ENCODE results near the gene MFAP1. TPM values are rescaled to one million over a fixed set of nuclear protein-coding genes. Genes with fewer than 3 reads are reported as not detected.
"Not testable (repeated sequence)": the region's sequence is repeated elsewhere in the genome, so short reads cannot be mapped to it uniquely, and the experiment has no call there.

The MFAP1 gene
- total RNA-seq, 1 donor from 2014 or later = 29.2 TPM

GRCh38 chr15:43852607-43853006, 28.1 kb upstream of the MFAP1 start:
- DNase-seq = no peak
- H3K27me3 Mint-ChIP-seq (ENCODE audit: unreplicated experiment) = no peaks in the 10 kb centered on the region
- H3K9me3 Mint-ChIP-seq (ENCODE audit: unreplicated experiment) = no peaks in the 10 kb centered on the region
- no peak overlapping the region for H3K4me3 Mint-ChIP-seq (ENCODE audit: unreplicated experiment)
- no peaks in the 10 kb centered on the region for H3K4me1 Mint-ChIP-seq (ENCODE audit: low read depth, unreplicated experiment)
- H3K27ac Mint-ChIP-seq (ENCODE audit: unreplicated experiment) = no peak overlapping the region
- no peak for TF ChIP-seq CTCF (IDR thresholded peaks at IDR 0.05; ENCODE audit: partially characterized antibody, unreplicated experiment)
- no peaks in the 10 kb centered on the region for H3K36me3 Mint-ChIP-seq (ENCODE audit: unreplicated experiment)

- Mint-ChIP-seq H3K4me1 (ENCODE audit: low read depth, unreplicated experiment) (no peaks in the 10 kb centered on the region), H3K27ac (ENCODE audit: unreplicated experiment) (no peak overlapping the region), H3K36me3 (ENCODE audit: unreplicated experiment) (no peaks in the 10 kb centered on the region), H3K27me3 (ENCODE audit: unreplicated experiment) (no peaks in the 10 kb centered on the region), H3K4me3 (ENCODE audit: unreplicated experiment) (no peak overlapping the region), H3K9me3 (ENCODE audit: unreplicated experiment) (no peaks in the 10 kb centered on the region)
- no peak for TF ChIP-seq CTCF (IDR thresholded peaks at IDR 0.05; ENCODE audit: partially characterized antibody, unreplicated experiment)
- no peak for DNase-seq
These were observed 26.8 kb upstream of the MFAP1 start for GRCh38 chr15:43851251-43851650.

GRCh38 chr15:43845421-43845820, 20.9 kb upstream of the MFAP1 start:
- no peak for DNase-seq
- Mint-ChIP-seq H3K27ac (ENCODE audit: unreplicated experiment) (no peak overlapping the region), H3K27me3 (ENCODE audit: unreplicated experiment) (no peaks in the 10 kb centered on the region), H3K4me1 (ENCODE audit: low read depth, unreplicated experiment) (no peaks in the 10 kb centered on the region), H3K36me3 (ENCODE audit: unreplicated experiment) (no peaks in the 10 kb centered on the region), H3K9me3 (ENCODE audit: unreplicated experiment) (no peaks in the 10 kb centered on the region), H3K4me3 (ENCODE audit: unreplicated experiment) (no peak overlapping the region)
- no peak for TF ChIP-seq CTCF (IDR thresholded peaks at IDR 0.05; ENCODE audit: partially characterized antibody, unreplicated experiment)

- H3K9me3 Mint-ChIP-seq (ENCODE audit: unreplicated experiment); H3K4me1 Mint-ChIP-seq (ENCODE audit: low read depth, unreplicated experiment); H3K4me3 Mint-ChIP-seq (ENCODE audit: unreplicated experiment); H3K36me3 Mint-ChIP-seq (ENCODE audit: unreplicated experiment); H3K27me3 Mint-ChIP-seq (ENCODE audit: unreplicated experiment); DNase-seq; H3K27ac Mint-ChIP-seq (ENCODE audit: unreplicated experiment): not testable (repeated sequence)
These were observed 8.0 kb upstream of the MFAP1 start for GRCh38 chr15:43832485-43832884.

GRCh38 chr15:43831519-43832052, 7.1 kb upstream of the MFAP1 start:
- H3K27me3 Mint-ChIP-seq (ENCODE audit: unreplicated experiment); DNase-seq; H3K9me3 Mint-ChIP-seq (ENCODE audit: unreplicated experiment); H3K27ac Mint-ChIP-seq (ENCODE audit: unreplicated experiment); H3K36me3 Mint-ChIP-seq (ENCODE audit: unreplicated experiment); H3K4me3 Mint-ChIP-seq (ENCODE audit: unreplicated experiment); H3K4me1 Mint-ChIP-seq (ENCODE audit: low read depth, unreplicated experiment): not testable (repeated sequence)

- not testable (repeated sequence) for H3K36me3 Mint-ChIP-seq (ENCODE audit: unreplicated experiment); H3K4me1 Mint-ChIP-seq (ENCODE audit: low read depth, unreplicated experiment); DNase-seq; H3K4me3 Mint-ChIP-seq (ENCODE audit: unreplicated experiment); H3K9me3 Mint-ChIP-seq (ENCODE audit: unreplicated experiment); H3K27ac Mint-ChIP-seq (ENCODE audit: unreplicated experiment); H3K27me3 Mint-ChIP-seq (ENCODE audit: unreplicated experiment)
These were observed 6.3 kb upstream of the MFAP1 start for GRCh38 chr15:43830691-43831275.

- not testable (repeated sequence) for H3K36me3 Mint-ChIP-seq (ENCODE audit: unreplicated experiment); H3K4me3 Mint-ChIP-seq (ENCODE audit: unreplicated experiment); DNase-seq; H3K27me3 Mint-ChIP-seq (ENCODE audit: unreplicated experiment); H3K27ac Mint-ChIP-seq (ENCODE audit: unreplicated experiment); H3K9me3 Mint-ChIP-seq (ENCODE audit: unreplicated experiment); H3K4me1 Mint-ChIP-seq (ENCODE audit: low read depth, unreplicated experiment)
These were observed 5.6 kb upstream of the MFAP1 start for GRCh38 chr15:43829951-43830540.

All from glutamatergic neuron (in vitro differentiated cells).